DND-41 (cell line): Measurements from ENCODE around the gene SCN8A.

Experiments
- CTCF ChIP-seq: IDR thresholded peaks from 2 replicates; pipeline ENCODE4 v1.5.1; 2012; ENCODE audit warnings: borderline replicate concordance, low read length, moderate library complexity, mild to moderate bottlenecking; ENCODE audit not compliant: poor library complexity, severe bottlenecking; ENCODE audit errors: extremely low read depth
- EZH2 ChIP-seq: IDR thresholded peaks from 3 replicates; pipeline ENCODE4 v1.6.1; 2012; ENCODE audit warnings: borderline replicate concordance, low read depth, mild to moderate bottlenecking, moderate library complexity, low read length, inconsistent platforms; ENCODE audit not compliant: severe bottlenecking

GRCh38 chr12:51600721-51601120 lies 9.7 kb downstream of the SCN8A start:
- TF ChIP-seq CTCF, result no peak
- no peak for TF ChIP-seq EZH2
